IgD-negative memory B cell (primary cell): ENCODE data around the gene MAGEB17. TPM values are rescaled to one million over a fixed set of nuclear protein-coding genes. Genes with fewer than 3 reads are reported as not detected.
"Not testable (repeated sequence)": the region's sequence is repeated elsewhere in the genome, so short reads cannot be mapped to it uniquely, and the experiment has no call there.

ENCODE experiments used
- H3K27ac Mint-ChIP-seq, 3 donors: one replicate each; pipeline ENCODE4 v1.8.0; 2020 to 2022; ENCODE audit warnings: mild to moderate bottlenecking in 3 of 3, mixed read lengths in 3 of 3, moderate library complexity in 1 of 3
- H3K27me3 Mint-ChIP-seq: one replicate; pipeline ENCODE4 v1.8.0; 2021; ENCODE audit warnings: mixed read lengths
- H3K36me3 Mint-ChIP-seq: one replicate; pipeline ENCODE4 v1.8.0; 2020; ENCODE audit warnings: mild to moderate bottlenecking, mixed read lengths
- H3K4me1 Mint-ChIP-seq, 3 donors: one replicate each; pipeline ENCODE4 v1.8.0; 2020 to 2022; ENCODE audit warnings: mixed read lengths in 3 of 3, mild to moderate bottlenecking in 1 of 3
- H3K4me3 Mint-ChIP-seq, 4 donors: one replicate each; pipeline ENCODE4 v1.8.0; 2020 to 2022; ENCODE audit warnings: mild to moderate bottlenecking in 4 of 4, mixed read lengths in 4 of 4, moderate library complexity in 3 of 4
- H3K9me3 Mint-ChIP-seq, 3 donors: one replicate each; pipeline ENCODE4 v1.8.0; 2020 to 2021; ENCODE audit warnings: mixed read lengths in 3 of 3, mild to moderate bottlenecking in 1 of 3
- polyA plus RNA-seq: library from polyadenylated mRNA; unstranded; fragments of 300-500 nt; fragmentation: Illumina TruSeq; gene quantifications from one replicate; pipeline ENCODE4 v1.2.3, GENCODE V29; 2021

The MAGEB17 gene
- polyA plus RNA-seq, 1 donor from 2014 or later = 0.26 TPM

DNA sequence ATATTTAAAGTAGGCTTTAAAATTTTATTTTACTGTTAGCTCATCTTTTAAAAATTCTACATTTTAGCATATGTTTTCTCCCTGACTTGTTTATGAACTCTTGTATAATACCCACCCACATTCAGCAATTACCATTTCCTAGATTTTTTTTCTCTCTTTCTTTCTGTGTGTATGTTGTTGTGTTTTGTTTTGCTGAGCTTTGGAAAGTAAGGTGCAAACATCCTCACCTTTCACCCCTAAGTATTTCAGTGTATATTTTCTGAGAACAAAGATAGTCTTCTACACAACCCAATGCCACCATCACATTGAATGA lies 25.1 kb upstream of the MAGEB17 start:
- Mint-ChIP-seq H3K36me3 (no peaks in the 10 kb centered on the region), H3K9me3 (peaks cover 0 to 7% (median 1%) of the 10 kb centered on the region in 3 donors), H3K4me1 (peaks cover 4 to 8% (median 6%) of the 10 kb centered on the region in 3 donors), H3K27ac (no peak overlapping the region), H3K27me3 (peaks cover 10% of the 10 kb centered on the region), H3K4me3 (no peak overlapping the region)

DNA sequence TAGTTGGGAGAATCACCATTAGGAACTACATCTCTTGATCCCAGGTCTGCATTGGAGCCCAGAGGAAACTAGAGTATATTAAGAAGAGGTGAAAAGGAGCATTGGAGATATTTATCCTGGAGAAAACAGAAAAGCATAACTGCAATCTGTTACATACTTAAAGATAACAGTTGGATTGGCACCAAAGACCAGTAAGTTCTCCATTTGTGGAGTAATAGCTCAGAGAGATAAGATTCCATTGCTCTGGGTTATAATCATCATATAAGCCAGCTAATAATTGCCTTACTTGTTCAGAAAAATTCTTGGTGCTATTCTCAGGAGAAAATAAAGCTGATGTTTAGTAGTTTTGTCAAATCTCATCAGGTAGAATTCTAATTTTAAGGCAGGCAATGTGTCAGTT lies 23.3 kb upstream of the MAGEB17 start:
- no peak overlapping the region for H3K4me3 Mint-ChIP-seq

DNA sequence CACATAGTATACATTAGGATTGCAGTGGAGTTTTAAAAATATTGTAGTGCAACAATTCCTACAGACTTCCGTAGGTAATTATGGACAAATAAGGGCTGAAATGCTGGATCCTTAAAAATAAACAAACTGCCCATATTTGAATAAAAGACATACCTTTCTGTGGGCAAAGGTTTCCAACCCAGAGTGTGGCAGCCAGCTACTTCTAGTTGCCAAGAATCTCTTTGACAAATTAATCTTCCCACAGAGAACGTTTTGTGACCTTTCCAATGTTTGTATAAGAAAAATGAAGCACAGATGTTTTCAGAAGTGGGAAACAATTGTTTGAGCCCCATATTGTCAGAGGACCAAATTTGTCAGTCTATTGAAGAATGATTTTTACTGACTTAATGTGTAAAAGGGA lies 22.9 kb upstream of the MAGEB17 start:
- H3K9me3 Mint-ChIP-seq = peaks cover 0 to 7% (median 1%) of the 10 kb centered on the region in 3 donors
- H3K27ac Mint-ChIP-seq = no peak overlapping the region
- peaks cover 17% of the 10 kb centered on the region for H3K27me3 Mint-ChIP-seq
- H3K4me3 Mint-ChIP-seq = no peak overlapping the region
- no peaks in the 10 kb centered on the region for H3K4me1 Mint-ChIP-seq
- no peaks in the 10 kb centered on the region for H3K36me3 Mint-ChIP-seq

More for the DNA sequence above, 23.3 kb upstream of the MAGEB17 start:
- Mint-ChIP-seq H3K27ac (no peak overlapping the region), H3K27me3 (peaks cover 17% of the 10 kb centered on the region), H3K36me3 (no peaks in the 10 kb centered on the region), H3K4me1 (no peaks in the 10 kb centered on the region), H3K9me3 (peaks cover 0 to 7% (median 1%) of the 10 kb centered on the region in 3 donors)

DNA sequence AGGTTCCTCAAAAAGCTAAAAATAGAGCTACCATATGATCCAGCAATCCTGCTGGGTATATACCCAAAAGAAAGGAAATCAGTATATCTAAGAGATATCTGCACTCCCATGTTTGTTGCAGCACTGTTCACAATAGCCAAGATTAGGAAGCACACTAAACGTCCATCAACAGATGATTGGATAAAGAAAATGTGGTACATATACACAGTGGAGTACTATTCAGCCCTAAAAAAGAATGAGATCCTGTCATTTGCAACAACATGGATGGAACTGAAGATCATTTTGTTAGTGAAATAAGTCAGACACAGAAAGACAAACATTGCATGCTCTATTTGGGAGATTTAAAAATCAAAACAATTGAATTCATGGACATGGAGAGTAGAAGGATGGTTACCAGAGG lies 22.2 kb upstream of the MAGEB17 start:
- H3K4me1 Mint-ChIP-seq, H3K27ac Mint-ChIP-seq, H3K9me3 Mint-ChIP-seq, H3K36me3 Mint-ChIP-seq, H3K4me3 Mint-ChIP-seq: not testable (repeated sequence)
- peaks cover 17% of the 10 kb centered on the region for H3K27me3 Mint-ChIP-seq

DNA sequence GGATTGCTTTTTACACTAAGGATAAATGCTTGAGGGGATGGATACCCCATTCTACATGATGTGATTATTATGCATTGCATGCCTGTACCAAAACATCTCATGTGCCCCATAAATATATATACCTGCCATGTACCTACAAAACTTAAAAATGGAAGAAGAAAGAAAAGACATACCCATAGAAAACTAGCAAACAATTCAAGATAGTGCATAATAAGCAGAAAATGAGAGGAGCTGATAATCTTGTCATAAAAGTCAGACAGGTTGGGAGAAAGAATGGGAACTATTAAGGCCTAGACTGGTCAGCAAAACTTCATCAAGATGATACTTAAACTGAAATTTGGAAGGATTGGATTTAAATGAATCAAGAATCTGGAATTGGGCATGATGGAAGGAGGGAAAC lies 21.6 kb upstream of the MAGEB17 start:
- Mint-ChIP-seq H3K4me1 (no peaks in the 10 kb centered on the region), H3K27ac (no peak overlapping the region), H3K9me3 (peaks cover 0 to 7% (median 1%) of the 10 kb centered on the region in 3 donors), H3K27me3 (peaks cover 17% of the 10 kb centered on the region), H3K36me3 (no peaks in the 10 kb centered on the region), H3K4me3 (no peak overlapping the region)

DNA sequence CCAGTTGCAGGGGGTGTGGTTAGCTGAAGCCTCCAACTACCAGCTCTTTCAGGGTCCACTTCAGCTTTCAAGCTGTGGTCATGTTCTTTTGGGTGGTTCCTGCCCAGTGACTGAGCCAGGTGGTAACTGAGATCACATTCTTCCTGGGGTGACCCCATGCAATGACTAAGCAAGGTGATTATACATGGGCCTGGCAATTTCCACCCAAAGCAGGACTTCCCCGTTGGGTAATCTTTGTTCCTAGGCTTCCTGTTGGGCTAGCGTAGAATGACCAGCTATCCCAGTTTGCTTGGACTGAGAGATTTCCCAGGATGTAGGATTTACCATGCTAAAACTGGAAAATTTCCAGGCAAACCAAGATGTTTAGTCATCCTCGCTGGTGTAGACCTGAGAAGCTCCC lies 18.4 kb upstream of the MAGEB17 start:
- no peaks in the 10 kb centered on the region for H3K4me1 Mint-ChIP-seq
- no peak overlapping the region for H3K4me3 Mint-ChIP-seq
- peaks cover 11% of the 10 kb centered on the region for H3K27me3 Mint-ChIP-seq
- H3K36me3 Mint-ChIP-seq = no peaks in the 10 kb centered on the region
- peaks cover 0 to 7% (median under 1%) of the 10 kb centered on the region in 3 donors for H3K9me3 Mint-ChIP-seq
- H3K27ac Mint-ChIP-seq = no peak overlapping the region

DNA sequence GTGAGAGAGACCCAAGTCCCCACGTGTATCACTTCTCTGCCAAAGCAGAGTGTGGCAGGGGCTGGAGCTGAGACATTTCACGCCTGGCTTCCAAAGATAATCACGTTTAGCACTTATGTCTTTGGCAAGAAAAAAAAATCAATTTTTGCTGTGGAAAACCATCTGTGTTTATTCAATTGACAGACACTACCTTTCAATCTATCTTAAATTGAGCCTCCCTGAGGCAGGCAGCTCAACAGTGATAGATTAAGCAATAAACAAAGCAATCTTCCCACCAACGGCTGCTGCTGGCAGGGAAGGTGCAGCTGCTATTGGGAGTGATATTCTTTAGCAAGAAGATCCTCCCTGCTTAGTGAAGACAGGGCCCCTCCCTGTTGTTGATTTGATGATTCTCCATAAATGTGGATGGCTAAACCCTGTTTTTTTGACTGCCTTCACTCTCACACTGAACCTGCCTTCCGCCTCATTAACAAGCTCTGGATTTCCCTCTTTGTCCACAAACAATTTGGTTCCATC lies 11.6 kb upstream of the MAGEB17 start:
- Mint-ChIP-seq H3K27ac (no peak overlapping the region), H3K27me3 (peaks cover 9% of the 10 kb centered on the region), H3K4me1 (no peaks in the 10 kb centered on the region), H3K4me3 (no peak overlapping the region), H3K36me3 (peaks cover 1% of the 10 kb centered on the region), H3K9me3 (peaks cover 0 to 2% (median 0%) of the 10 kb centered on the region in 3 donors)

DNA sequence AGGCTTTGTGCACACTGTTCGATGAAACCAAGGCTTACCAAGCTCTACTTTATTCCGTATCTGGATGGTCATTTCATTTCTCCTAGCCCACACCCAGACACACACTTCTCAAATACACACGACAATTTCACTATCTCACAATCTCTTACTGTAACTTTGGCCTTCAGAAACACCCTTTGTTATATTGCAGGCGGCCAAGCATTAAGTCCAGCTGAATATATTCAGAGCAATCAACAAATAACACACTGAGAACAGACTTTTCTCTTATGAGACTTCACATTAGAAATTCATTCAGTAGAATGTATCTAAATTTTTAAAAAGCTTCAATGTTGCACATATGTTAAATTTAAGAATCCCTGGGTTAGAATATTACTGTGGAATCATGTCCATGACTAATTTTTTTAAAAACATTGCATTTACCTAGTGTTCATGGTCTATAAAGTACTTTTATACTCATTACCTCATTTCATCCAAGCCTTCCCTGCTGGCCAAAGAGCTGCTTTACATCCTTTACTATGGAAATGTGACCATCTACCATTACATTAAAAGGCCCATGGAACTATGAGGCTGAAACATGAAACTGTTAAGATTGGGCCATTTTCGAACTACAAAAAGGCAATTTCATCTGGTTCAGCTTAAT lies 10.5 kb upstream of the MAGEB17 start:
- peaks cover 10% of the 10 kb centered on the region for H3K27me3 Mint-ChIP-seq
- H3K9me3 Mint-ChIP-seq = peaks cover 0 to 2% (median 0%) of the 10 kb centered on the region in 3 donors
- H3K4me3 Mint-ChIP-seq = no peak overlapping the region
- H3K27ac Mint-ChIP-seq = no peak overlapping the region
- no peaks in the 10 kb centered on the region for H3K4me1 Mint-ChIP-seq
- H3K36me3 Mint-ChIP-seq = peaks cover 1% of the 10 kb centered on the region

DNA sequence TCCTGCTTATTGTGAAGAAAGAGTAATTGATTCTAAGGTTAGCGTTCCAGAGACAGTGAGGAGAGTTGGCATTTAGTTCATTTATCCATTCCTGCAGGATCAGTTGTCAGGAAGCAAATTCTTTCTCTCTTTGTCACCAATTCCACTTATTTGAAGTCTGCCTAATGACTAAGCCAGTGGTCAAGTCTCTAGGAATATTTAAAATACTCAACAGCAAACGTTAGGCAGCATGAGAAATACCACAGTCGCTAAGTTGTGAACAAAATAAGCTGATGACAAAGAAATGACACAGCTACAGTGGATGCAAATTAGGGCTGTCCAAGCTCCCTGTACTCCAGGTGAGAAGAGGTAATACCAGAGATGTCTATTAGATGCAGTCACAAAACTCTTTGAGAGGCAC lies 6.6 kb upstream of the MAGEB17 start:
- H3K9me3 Mint-ChIP-seq = peaks cover 0 to 2% (median 0%) of the 10 kb centered on the region in 3 donors
- H3K4me3 Mint-ChIP-seq = no peak overlapping the region
- H3K27ac Mint-ChIP-seq = no peak overlapping the region
- H3K27me3 Mint-ChIP-seq = peaks cover 15% of the 10 kb centered on the region
- H3K36me3 Mint-ChIP-seq = peaks cover 4% of the 10 kb centered on the region
- no peaks in the 10 kb centered on the region for H3K4me1 Mint-ChIP-seq

DNA sequence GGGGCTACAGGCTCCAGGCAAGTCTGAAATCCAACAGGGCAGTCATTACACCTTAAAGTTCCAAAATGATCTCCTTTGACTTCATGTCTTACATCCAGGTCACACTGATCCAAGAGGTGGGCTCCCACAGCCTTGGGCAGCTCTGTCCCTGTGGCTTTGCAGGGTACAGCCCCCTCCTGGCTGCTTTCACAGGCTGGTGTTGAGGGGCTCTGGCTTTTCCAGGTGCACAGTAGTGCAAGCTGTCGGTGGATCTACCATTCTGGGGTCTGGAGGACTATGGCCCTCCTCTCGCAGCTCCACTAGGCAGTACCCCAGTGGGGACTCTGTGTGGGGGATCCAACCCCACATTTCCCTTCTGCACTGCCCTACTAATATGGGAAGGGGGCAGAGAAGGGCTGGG lies 6.1 kb upstream of the MAGEB17 start:
- not testable (repeated sequence) for H3K27ac Mint-ChIP-seq, H3K36me3 Mint-ChIP-seq, H3K4me3 Mint-ChIP-seq, H3K4me1 Mint-ChIP-seq, H3K9me3 Mint-ChIP-seq
- H3K27me3 Mint-ChIP-seq = peaks cover 15% of the 10 kb centered on the region

DNA sequence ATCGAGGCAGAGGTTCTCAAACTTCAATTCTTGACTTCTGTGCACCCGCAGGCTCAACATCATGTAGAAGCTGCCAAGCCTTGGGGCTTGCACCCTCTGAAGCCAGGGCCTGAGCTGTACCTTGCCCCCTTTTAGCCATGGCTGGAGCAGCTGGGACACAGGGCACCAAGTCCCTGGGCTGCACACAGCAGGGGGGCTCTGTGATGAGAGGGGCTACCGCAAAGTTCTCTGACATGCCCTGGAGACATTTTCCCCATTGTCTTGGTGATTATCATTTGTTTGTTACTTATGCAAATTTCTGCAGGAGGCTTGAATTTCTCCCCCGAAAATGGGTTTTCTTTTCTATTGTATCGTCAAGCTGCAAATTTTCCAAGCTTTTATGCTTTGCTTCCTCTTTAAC lies 4.9 kb upstream of the MAGEB17 start:
- Mint-ChIP-seq H3K9me3 (peaks cover 0 to 3% (median 2%) of the 10 kb centered on the region in 3 donors), H3K27me3 (peaks cover 12% of the 10 kb centered on the region), H3K27ac (no peak overlapping the region), H3K4me3 (no peak overlapping the region), H3K4me1 (no peaks in the 10 kb centered on the region), H3K36me3 (peaks cover 4% of the 10 kb centered on the region)

DNA sequence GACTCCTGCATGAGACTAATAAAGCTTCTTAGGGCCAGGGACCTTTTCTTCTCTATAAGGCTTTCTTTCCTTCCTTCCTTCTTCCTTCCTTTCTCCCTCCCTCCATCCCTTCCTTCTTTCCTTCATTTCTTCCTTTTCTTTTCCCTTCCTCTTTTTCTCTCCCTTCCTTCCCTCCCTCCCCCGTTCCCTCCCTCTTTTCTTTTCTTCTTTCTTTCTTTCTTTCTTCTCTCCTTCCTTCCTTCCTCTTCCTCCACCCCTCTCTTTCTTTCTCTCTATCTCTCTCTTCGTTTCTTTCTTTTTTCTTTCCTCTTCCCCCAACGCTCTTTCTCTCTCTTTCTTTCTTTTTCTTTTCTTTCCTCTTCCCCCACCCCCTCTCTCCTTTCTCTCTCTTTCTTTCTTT lies 2.5 kb upstream of the MAGEB17 start:
- Mint-ChIP-seq H3K4me3 (no peak overlapping the region), H3K27me3 (peaks cover 16% of the 10 kb centered on the region), H3K36me3 (peaks cover 4% of the 10 kb centered on the region), H3K4me1 (no peaks in the 10 kb centered on the region), H3K27ac (no peak overlapping the region), H3K9me3 (peaks cover 0 to 3% (median 2%) of the 10 kb centered on the region in 3 donors)

DNA sequence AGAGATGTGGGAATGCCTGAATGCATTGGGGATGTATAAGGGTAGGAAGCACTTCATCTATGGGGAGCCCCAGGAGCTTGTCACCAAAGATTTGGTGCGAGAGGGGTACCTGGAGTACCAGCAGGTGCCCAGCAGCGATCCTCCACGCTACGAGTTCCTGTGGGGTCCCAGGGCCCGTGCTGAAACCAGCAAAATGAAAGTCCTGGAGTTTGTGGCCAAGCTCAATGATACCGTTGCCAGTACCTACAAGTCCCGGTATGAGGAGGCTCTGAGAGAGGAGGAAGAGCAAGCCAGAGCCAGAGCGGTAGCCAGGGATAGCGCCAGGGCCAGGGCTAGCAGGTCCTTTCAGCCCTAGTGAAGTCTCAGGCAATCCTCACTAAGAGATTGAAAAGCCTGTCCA lies 3.8 kb downstream of the MAGEB17 start:
- Mint-ChIP-seq H3K27ac (no peak overlapping the region), H3K4me1 (no peaks in the 10 kb centered on the region), H3K36me3 (no peaks in the 10 kb centered on the region), H3K9me3 (peaks cover 0 to 1% (median 0%) of the 10 kb centered on the region in 3 donors), H3K27me3 (peaks cover 20% of the 10 kb centered on the region), H3K4me3 (no peak overlapping the region)

DNA sequence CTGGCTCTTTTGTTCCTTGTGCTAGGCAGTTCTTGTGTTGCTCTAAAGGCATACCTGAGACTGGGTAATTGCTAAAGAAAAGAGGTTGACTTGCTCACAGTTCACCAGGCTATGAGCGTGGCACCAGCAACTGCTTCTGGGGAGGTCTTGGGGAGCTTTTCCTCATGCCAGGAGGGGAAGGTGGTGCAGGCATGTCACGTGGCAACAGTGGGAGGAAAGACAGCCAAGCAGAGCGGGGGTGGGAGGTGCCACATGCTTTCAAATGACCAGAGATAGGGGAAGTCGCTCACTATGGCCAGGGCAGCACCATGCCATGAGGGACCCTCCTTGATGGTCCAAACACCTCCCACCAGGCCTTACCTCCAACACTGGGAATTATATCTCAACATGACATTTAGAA lies 4.7 kb downstream of the MAGEB17 start:
- peaks cover 20% of the 10 kb centered on the region for H3K27me3 Mint-ChIP-seq
- no peaks in the 10 kb centered on the region for H3K36me3 Mint-ChIP-seq
- H3K27ac Mint-ChIP-seq = no peak overlapping the region
- no peak overlapping the region for H3K4me3 Mint-ChIP-seq
- no peaks in the 10 kb centered on the region for H3K4me1 Mint-ChIP-seq
- H3K9me3 Mint-ChIP-seq = no peaks in the 10 kb centered on the region

DNA sequence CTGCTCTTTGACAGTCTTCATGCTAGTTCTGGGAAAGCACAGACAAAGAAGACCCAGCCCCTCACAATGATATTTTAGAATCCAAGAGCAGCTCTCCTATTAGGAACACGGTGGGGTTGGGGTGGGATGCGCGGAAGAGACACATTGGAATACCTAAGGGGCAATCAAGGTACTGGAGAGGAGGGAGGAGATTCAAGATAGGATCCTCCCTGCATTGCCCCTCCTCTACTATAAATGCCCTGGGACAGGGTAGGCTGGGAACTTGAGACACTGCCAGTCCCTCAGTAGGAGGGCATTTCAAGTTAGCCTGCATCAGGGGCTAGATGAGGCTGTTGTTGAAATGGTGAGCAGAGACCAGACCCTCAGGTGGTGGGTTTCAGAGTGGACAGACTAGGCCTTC lies 5.1 kb downstream of the MAGEB17 start:
- Mint-ChIP-seq H3K27ac (no peak overlapping the region), H3K36me3 (no peaks in the 10 kb centered on the region), H3K4me1 (peaks cover 0 to 2% (median 2%) of the 10 kb centered on the region in 3 donors), H3K4me3 (no peak overlapping the region), H3K27me3 (peaks cover 20% of the 10 kb centered on the region), H3K9me3 (no peaks in the 10 kb centered on the region)

DNA sequence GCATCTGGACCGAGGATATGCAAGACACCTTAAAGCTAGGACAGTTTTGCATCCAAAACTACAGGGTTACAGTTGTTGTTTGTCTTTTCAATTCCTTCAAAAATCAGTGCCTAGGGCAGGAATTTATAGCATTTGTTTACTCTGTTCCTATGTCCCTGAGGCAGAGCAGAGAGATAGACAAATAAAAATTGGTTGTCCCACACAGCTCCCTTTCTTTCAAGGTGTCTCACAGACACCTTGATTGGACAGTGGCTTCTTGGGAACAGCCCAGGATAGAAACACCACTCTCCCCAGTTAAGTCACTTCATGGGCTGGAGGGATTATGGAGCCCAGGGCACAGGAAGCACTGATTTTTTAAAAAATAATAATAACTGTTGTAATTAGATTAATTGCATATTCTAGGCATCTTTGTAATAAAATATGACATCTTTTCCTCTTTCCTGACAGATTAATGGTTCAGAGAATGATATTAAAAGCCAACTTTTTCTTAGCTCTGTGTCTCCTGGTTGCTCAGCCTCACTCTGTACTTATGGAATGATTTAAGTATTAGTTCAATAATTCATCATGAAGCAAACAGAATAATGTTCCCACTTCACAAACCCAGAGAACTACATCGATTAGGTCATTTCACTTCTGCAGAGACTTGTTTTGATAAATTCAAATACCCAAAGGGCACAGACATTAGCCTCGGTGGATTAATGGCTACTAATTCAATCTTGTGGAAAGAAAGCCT lies 8.2 kb downstream of the MAGEB17 start:
- H3K4me1 Mint-ChIP-seq = peaks cover 0 to 9% (median 4%) of the 10 kb centered on the region in 3 donors
- peaks cover 2% of the 10 kb centered on the region for H3K36me3 Mint-ChIP-seq
- H3K27ac Mint-ChIP-seq = peak overlapping the region in 1 of 3 donors; percentile 12
- no peak overlapping the region for H3K4me3 Mint-ChIP-seq
- peaks cover 11% of the 10 kb centered on the region for H3K27me3 Mint-ChIP-seq
- no peaks in the 10 kb centered on the region for H3K9me3 Mint-ChIP-seq
